HL-60 (cell line): ENCODE data around the gene OR4A47.
"Not testable (repeated sequence)": the region's sequence is repeated elsewhere in the genome, so short reads cannot be mapped to it uniquely, and the experiment has no call there.

Experiments used
- GABPA ChIP-seq: IDR thresholded peaks from 2 replicates; pipeline ENCODE4 v1.6.1; 2012; ENCODE audit warnings: low read depth
- POLR2AphosphoS5 ChIP-seq: IDR thresholded peaks from 2 replicates; pipeline ENCODE4 v1.6.1; 2012; ENCODE audit warnings: low read depth
- TF ChIP-seq, protein P1 (sequence below): IDR thresholded peaks from one replicate; pipeline ENCODE4 v1.5.1; 2011; ENCODE audit warnings: low read length, control low read depth, inconsistent platforms; ENCODE audit not compliant: insufficient read depth
- TF ChIP-seq, protein P2 (sequence below): IDR thresholded peaks from 2 replicates; pipeline ENCODE4 v1.6.1; 2012; ENCODE audit warnings: low read depth; ENCODE audit not compliant: insufficient replicate concordance

DNA sequence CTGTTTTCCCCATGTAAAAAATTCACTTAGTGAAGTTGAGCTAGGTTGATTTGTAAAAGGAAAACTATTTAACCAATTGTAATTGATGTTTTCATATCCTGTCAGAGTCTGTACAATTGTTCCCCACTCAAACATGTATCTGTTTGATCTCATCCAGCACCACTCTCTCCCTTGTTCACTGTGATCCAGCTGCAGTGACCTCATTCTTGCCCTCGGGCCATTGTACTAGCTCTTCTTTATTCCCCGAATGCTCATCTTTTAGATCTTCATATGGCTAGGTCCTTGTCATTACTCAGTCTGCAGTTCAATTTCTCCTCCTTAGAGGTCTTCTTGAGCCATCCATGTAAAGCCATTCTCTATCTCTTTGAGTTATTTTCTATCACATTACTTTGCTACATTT, 14.6 kb upstream of the OR4A47 start:
- TF ChIP-seq, protein P1, sequence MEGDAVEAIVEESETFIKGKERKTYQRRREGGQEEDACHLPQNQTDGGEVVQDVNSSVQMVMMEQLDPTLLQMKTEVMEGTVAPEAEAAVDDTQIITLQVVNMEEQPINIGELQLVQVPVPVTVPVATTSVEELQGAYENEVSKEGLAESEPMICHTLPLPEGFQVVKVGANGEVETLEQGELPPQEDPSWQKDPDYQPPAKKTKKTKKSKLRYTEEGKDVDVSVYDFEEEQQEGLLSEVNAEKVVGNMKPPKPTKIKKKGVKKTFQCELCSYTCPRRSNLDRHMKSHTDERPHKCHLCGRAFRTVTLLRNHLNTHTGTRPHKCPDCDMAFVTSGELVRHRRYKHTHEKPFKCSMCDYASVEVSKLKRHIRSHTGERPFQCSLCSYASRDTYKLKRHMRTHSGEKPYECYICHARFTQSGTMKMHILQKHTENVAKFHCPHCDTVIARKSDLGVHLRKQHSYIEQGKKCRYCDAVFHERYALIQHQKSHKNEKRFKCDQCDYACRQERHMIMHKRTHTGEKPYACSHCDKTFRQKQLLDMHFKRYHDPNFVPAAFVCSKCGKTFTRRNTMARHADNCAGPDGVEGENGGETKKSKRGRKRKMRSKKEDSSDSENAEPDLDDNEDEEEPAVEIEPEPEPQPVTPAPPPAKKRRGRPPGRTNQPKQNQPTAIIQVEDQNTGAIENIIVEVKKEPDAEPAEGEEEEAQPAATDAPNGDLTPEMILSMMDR = not testable (repeated sequence)
- TF ChIP-seq POLR2AphosphoS5, GABPA: not testable (repeated sequence)
- TF ChIP-seq, protein P2, sequence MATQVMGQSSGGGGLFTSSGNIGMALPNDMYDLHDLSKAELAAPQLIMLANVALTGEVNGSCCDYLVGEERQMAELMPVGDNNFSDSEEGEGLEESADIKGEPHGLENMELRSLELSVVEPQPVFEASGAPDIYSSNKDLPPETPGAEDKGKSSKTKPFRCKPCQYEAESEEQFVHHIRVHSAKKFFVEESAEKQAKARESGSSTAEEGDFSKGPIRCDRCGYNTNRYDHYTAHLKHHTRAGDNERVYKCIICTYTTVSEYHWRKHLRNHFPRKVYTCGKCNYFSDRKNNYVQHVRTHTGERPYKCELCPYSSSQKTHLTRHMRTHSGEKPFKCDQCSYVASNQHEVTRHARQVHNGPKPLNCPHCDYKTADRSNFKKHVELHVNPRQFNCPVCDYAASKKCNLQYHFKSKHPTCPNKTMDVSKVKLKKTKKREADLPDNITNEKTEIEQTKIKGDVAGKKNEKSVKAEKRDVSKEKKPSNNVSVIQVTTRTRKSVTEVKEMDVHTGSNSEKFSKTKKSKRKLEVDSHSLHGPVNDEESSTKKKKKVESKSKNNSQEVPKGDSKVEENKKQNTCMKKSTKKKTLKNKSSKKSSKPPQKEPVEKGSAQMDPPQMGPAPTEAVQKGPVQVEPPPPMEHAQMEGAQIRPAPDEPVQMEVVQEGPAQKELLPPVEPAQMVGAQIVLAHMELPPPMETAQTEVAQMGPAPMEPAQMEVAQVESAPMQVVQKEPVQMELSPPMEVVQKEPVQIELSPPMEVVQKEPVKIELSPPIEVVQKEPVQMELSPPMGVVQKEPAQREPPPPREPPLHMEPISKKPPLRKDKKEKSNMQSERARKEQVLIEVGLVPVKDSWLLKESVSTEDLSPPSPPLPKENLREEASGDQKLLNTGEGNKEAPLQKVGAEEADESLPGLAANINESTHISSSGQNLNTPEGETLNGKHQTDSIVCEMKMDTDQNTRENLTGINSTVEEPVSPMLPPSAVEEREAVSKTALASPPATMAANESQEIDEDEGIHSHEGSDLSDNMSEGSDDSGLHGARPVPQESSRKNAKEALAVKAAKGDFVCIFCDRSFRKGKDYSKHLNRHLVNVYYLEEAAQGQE = not testable (repeated sequence)
